ENCODE data around the gene TMOD1. TPM values are rescaled to one million over a fixed set of nuclear protein-coding genes. Genes with fewer than 3 reads are reported as not detected.

The TMOD1 gene
- total RNA-seq, 2 donors from 2014 or later = 3.8 to 5.4 TPM

DNA sequence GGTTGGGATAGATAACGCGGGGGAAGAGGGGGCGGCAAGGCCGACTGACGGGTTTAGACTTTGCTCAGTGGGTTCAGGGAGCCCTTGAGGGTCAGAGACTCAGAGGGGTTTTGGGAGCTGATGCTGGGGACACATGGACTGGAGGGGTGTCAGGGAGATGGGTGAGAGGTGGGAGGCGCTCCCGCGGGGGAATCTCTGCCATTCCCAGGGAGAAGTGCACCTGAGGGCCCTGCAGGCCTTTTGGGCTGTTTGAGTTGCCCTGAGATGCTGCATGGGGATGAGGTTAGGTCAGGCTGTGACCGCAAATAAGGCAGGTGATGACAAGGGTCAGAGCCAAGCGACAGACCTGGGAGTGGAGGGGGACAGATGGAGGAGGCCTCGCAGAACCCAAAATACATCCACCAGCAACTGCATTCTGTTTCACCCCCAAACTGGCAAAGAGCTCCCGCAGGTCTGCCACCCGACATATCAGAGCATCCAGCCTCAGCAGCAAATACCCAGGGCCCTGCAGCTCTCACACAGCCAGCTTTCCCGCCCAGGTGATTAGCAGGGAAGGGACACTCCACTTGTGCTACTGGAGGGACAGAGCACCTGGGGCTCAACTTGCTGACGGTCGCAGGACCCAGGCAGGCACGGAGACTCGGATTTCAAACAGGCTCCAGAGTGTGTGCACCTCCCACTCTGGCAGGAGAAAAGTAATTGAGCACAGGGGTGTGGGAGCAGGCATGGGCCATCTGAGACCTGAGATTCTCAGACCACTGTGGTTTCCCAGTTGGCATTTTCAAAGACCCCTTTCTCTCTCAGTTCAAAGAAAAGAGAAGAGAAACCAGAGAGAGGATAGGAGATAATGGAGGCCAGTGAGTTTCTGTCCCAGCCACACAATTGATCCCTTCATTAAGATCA lies 26.4 kb downstream of the TMOD1 start:
- peaks cover 24% of the 10 kb centered on the region for H3K27me3 Mint-ChIP-seq (ENCODE audit: low read depth)
- no peaks in the 10 kb centered on the region for H3K36me3 Mint-ChIP-seq (ENCODE audit: insufficient read depth in 2 of 2)
- H3K4me1 Mint-ChIP-seq (ENCODE audit: low read depth) = peaks cover 9% of the 10 kb centered on the region
- ATAC-seq (replicated peaks in 1 of 2) = no peak
- no peak for DNase-seq
- H3K27ac Mint-ChIP-seq = no peak overlapping the region
- H3K4me3 Mint-ChIP-seq = no peak overlapping the region
- no peaks in the 10 kb centered on the region for H3K9me3 Mint-ChIP-seq

DNA sequence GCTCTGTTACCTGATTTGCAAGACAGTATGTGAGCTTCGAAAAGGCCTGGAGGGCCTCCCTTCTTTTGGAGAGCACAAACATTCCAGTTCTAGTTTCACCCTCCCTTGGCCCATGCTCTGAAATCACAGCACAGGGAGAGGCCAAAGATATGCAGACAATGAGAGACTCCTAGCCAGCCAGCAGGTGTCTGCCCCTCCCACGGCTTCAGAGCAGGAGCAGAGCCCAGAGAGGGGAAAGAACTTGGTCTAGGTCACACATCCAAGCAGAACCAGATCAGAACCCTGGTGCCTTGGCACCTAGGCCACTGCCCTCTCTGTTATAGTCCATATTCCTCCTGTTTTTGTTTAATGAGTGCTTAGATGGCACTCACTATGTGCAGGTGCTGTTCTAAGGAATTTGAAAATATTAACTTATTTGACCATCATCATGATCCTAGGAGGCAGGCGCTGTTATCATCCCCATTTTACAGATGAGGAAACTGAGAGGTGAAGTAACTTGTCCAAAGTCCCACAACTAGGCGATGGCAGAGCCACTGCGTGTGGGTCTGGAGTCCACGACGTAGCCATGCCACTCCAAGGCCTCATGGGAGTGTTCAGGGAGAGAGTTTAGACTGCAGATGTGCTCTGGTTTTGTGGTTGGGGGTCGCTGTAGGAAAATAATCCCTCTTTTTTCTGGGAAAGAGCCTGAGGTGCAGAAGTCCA lies 27.2 kb downstream of the TMOD1 start:
- DNase-seq (no peak), ATAC-seq (replicated peaks in 1 of 2) (no peak)
- Mint-ChIP-seq H3K9me3 (no peaks in the 10 kb centered on the region), H3K36me3 (ENCODE audit: insufficient read depth in 2 of 2) (no peaks in the 10 kb centered on the region), H3K4me1 (ENCODE audit: low read depth) (peaks cover 9% of the 10 kb centered on the region), H3K27ac (no peak overlapping the region), H3K4me3 (no peak overlapping the region), H3K27me3 (ENCODE audit: low read depth) (peaks cover 24% of the 10 kb centered on the region)

DNA sequence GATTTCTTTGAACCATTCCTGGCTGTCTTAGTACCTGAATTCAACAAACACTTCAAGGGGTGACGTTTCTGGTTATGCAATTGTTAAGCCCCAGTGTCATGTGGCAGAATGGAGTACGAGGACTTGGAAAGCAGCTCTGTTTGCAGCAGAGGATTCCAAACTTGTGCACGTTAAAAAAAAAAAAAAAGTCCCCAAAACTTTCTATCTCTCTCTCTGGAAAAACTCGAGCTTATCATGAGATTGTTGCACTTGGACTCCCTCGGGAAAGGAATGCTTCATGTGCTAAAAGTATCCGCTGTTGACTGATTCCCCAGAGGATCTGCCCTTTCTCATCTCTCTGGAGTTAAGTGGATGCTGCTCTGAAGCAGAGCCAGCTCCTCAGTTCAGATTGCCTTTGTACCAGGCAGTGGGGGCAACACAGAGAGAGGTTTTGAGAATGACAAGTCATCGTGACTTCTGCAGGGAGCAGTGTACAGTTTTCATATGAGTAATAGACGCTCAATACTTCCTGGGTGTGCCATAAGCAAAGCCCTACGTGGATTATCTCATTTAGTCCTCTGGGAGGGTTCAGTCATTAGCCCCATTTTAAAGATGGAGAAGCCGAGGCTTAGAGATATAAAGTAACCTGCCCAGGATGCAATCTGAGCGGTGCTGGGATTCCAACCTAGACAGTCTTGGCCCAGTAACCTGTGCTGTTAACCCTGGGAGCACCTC lies 28.1 kb downstream of the TMOD1 start:
- H3K27me3 Mint-ChIP-seq (ENCODE audit: low read depth) = peaks cover 26% of the 10 kb centered on the region
- H3K4me3 Mint-ChIP-seq = peak overlapping the region in 1 of 2 donors; percentile 52
- H3K27ac Mint-ChIP-seq = peak overlapping the region; percentile 16
- H3K9me3 Mint-ChIP-seq = no peaks in the 10 kb centered on the region
- peak; percentile 97 to 100 for ATAC-seq (replicated peaks in 1 of 2)
- H3K36me3 Mint-ChIP-seq (ENCODE audit: insufficient read depth in 2 of 2) = no peaks in the 10 kb centered on the region
- peaks cover 9% of the 10 kb centered on the region for H3K4me1 Mint-ChIP-seq (ENCODE audit: low read depth)
- peak; percentile 26 to 35 for DNase-seq

DNA sequence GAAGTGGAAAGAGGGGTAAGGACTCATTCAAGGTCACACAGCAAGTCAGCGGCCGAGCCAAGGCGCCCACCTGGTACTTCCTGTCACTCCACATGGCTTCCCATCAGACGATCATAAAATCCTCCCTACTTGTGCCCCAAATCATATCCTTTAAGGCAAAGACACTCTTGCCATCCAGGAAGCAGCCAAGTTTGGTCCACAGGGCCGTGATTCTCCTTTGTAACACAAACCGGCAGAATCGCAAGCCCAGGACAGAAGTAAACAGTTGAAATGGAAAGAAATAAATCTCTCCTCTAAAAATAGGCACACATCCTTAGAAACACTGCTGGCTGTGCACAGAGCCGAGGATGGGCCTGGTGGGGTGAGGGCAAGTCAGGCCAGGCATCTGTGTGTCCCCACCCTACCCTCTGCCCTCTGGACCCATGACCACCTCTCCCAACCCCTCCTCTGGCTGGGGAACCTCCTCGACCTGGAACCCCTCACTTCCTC lies 30.5 kb downstream of the TMOD1 start:
- H3K27ac Mint-ChIP-seq = no peak overlapping the region
- DNase-seq (no peak), ATAC-seq (replicated peaks in 1 of 2) (no peak)
- no peaks in the 10 kb centered on the region for H3K9me3 Mint-ChIP-seq
- peaks cover 9% of the 10 kb centered on the region for H3K4me1 Mint-ChIP-seq (ENCODE audit: low read depth)
- H3K4me3 Mint-ChIP-seq = no peak overlapping the region
- peaks cover 29% of the 10 kb centered on the region for H3K27me3 Mint-ChIP-seq (ENCODE audit: low read depth)
- no peaks in the 10 kb centered on the region for H3K36me3 Mint-ChIP-seq (ENCODE audit: insufficient read depth in 2 of 2)

DNA sequence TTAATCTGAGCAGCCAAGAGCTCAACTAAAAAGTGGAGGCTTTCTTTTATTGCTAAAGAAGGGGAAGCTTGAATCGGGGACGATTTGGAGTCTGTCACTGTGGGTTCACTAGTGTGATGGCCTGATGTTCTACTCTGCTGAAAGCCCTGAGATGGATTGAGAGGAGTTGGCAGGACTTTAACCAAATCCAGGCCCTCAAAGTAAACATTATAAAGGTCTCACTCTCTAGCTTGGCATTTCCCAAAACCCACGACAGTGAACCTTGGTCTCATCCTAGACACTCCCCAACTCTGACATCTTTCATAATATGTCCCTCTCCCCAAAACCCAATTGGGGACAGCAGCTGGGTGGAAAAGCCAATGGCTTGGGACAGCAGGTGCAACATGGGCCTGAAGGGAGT lies 32.7 kb downstream of the TMOD1 start:
- ATAC-seq (replicated peaks in 1 of 2) = no peak
- Mint-ChIP-seq H3K9me3 (no peaks in the 10 kb centered on the region), H3K4me1 (ENCODE audit: low read depth) (peaks cover 9% of the 10 kb centered on the region), H3K27ac (no peak overlapping the region), H3K36me3 (ENCODE audit: insufficient read depth in 2 of 2) (no peaks in the 10 kb centered on the region), H3K4me3 (no peak overlapping the region), H3K27me3 (ENCODE audit: low read depth) (peaks cover 36% of the 10 kb centered on the region)
- DNase-seq = no peak

DNA sequence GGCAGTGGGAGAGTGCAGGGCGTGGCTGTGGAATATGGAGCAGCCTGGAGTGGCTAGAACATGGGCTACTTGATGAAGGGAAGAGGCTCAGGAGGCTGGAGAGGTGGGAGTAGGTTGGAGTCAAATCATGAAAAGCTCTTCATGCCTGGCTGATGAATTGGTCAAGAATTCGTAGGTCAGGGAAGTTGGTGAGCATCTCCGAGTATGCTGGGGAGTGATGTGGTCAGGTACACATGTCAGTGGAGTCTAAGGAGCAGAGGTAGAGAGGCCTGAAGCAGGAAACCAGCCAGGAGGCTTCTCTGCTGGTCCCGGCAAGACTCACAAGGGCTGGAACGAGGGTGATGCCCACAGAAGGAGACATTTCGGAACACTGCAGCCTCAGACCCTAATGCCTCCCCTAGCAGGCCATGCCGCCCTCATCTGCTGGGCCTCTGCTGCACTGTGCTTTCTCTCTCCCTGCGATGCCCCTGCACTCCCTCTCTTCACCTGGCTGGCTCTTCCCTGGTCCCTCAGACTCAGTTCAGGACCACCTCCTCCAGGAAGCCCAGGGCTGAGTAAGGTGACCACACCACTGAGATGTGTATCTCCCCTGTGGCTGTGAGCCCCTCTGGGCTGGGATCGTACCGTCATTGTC lies 33.6 kb downstream of the TMOD1 start:
- Mint-ChIP-seq H3K4me3 (no peak overlapping the region), H3K4me1 (ENCODE audit: low read depth) (peaks cover under 1% of the 10 kb centered on the region), H3K9me3 (no peaks in the 10 kb centered on the region), H3K27me3 (ENCODE audit: low read depth) (peaks cover 31% of the 10 kb centered on the region), H3K36me3 (ENCODE audit: insufficient read depth in 2 of 2) (no peaks in the 10 kb centered on the region), H3K27ac (no peak overlapping the region)
- ATAC-seq (replicated peaks in 1 of 2) = no peak
- DNase-seq = no peak

- H3K9me3 Mint-ChIP-seq = no peaks in the 10 kb centered on the region
- no peak overlapping the region for H3K27ac Mint-ChIP-seq
- DNase-seq (no peak), ATAC-seq (replicated peaks in 1 of 2) (no peak)
- H3K36me3 Mint-ChIP-seq (ENCODE audit: insufficient read depth in 2 of 2) = no peaks in the 10 kb centered on the region
- no peak overlapping the region for H3K4me3 Mint-ChIP-seq
- peaks cover 29% of the 10 kb centered on the region for H3K27me3 Mint-ChIP-seq (ENCODE audit: low read depth)
- no peaks in the 10 kb centered on the region for H3K4me1 Mint-ChIP-seq (ENCODE audit: low read depth)
These were observed 34.3 kb downstream of the TMOD1 start for GRCh38 chr9:97535771-97536170.

DNA sequence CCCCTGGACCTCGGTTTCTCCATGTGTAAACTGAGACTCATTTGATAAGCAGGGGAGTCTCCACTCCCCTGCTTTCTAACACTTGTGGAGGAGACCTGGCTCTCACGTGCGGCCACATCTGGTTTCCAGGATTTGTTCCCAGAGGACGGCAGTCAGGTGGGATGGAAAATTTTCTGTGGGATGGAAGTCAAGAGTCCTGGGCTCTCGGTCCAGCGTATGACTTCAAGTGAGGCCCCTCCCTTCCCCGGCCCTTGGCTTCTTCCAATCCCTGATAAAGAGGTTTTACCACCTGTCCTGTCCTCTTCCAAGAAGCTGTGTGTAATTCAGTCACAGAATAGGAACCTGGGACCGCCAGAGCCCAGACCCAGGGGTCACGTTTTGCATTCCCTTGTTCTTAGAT lies 35.0 kb downstream of the TMOD1 start:
- Mint-ChIP-seq H3K36me3 (ENCODE audit: insufficient read depth in 2 of 2) (no peaks in the 10 kb centered on the region), H3K27ac (no peak overlapping the region), H3K4me3 (no peak overlapping the region), H3K4me1 (ENCODE audit: low read depth) (no peaks in the 10 kb centered on the region), H3K27me3 (ENCODE audit: low read depth) (peaks cover 29% of the 10 kb centered on the region), H3K9me3 (no peaks in the 10 kb centered on the region)
- ATAC-seq (replicated peaks in 1 of 2) = no peak
- no peak for DNase-seq

GRCh38 chr9:97543561-97543960 lies 42.1 kb downstream of the TMOD1 start:
- Mint-ChIP-seq H3K27ac (no peak overlapping the region), H3K4me1 (ENCODE audit: low read depth) (no peaks in the 10 kb centered on the region), H3K4me3 (no peak overlapping the region), H3K27me3 (ENCODE audit: low read depth) (peaks cover 14% of the 10 kb centered on the region), H3K36me3 (ENCODE audit: insufficient read depth in 2 of 2) (no peaks in the 10 kb centered on the region), H3K9me3 (no peaks in the 10 kb centered on the region)
- ATAC-seq (replicated peaks in 1 of 2) (peak in 1 of 2 donors; percentile 67), DNase-seq (no peak)

DNA sequence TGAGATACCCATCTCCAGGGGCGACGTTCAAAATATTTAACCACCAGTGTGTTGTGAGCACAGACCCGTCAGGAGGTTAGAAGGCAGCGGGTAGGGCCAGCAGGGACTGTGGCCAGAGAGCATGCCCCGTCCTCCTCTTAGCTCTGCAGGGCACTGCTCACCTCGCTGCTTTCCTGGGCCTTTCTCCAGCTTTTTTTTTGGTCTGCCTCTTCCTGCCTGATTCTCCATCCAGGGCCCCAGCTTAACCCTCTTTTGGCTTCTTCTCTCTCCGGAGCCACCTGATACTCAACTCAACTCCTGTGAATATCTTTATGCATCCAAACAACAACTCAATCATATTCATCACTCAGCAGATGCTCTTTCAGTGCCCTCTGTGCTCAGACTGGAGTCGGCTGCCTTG lies 44.0 kb downstream of the TMOD1 start:
- Mint-ChIP-seq H3K27ac (no peak overlapping the region), H3K27me3 (ENCODE audit: low read depth) (peaks cover 22% of the 10 kb centered on the region), H3K9me3 (no peaks in the 10 kb centered on the region), H3K4me1 (ENCODE audit: low read depth) (no peaks in the 10 kb centered on the region), H3K36me3 (ENCODE audit: insufficient read depth in 2 of 2) (no peaks in the 10 kb centered on the region), H3K4me3 (no peak overlapping the region)
- ATAC-seq (replicated peaks in 1 of 2) (no peak), DNase-seq (no peak)

DNA sequence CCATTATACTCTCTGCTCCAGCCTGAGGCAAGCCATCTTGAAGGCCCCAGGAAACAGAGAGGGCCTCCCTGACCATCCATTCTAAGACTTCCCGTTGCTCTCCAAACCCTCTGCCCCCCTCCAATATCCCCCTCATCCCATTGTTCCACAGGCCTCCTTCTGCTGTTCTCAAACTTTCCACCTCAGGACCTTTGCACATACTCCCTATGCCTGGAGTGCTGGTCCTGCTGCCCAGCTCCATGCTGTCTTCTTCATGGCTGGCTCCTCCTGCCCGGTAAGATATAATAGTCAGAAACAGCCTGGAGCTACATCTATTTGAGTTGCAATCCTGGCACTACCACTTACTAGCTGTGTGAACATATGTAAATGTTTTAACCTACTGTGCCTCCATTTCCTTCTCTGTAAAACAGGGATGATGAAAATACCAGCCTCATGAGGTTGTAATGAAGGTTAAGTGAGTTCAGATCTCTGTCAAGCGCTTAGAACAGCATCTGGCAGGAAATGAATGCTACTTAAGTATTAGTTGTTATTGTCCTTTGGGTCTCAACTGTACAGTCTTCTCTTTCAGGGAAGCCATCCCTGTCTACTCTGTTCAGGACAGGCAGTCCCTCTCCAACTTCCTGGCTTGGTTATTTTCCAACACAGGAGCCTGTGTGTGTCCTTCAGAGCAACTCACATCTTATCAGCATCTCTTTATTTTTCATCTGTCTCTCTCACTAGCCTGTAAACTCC lies 45.8 kb downstream of the TMOD1 start:
- Mint-ChIP-seq H3K4me3 (no peak overlapping the region), H3K27ac (no peak overlapping the region), H3K27me3 (ENCODE audit: low read depth) (peaks cover 26% of the 10 kb centered on the region), H3K36me3 (ENCODE audit: insufficient read depth in 2 of 2) (no peaks in the 10 kb centered on the region), H3K9me3 (no peaks in the 10 kb centered on the region), H3K4me1 (ENCODE audit: low read depth) (no peaks in the 10 kb centered on the region)
- no peak for DNase-seq
- ATAC-seq (replicated peaks in 1 of 2) = no peak

DNA sequence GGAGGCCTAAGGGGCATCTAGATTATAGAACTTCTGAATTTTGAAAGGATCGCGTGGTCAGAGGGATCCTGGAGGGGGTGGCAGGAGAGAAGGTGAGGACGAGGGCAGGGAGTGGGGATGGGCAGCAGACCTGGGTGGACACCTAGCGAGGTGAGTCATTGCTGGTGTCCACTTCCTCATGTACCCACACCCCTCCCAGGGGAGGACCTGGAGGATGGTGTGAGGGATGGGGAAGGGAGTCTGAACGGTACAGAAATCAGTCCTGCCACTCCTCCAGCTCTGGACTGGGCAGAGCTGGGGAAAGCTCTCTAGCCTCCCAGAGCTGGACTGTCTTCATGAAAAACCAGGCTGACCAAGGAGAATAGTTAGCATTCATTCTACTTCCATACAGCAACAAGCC lies 46.9 kb downstream of the TMOD1 start:
- ATAC-seq (replicated peaks in 1 of 2) = no peak
- Mint-ChIP-seq H3K4me3 (no peak overlapping the region), H3K27ac (no peak overlapping the region), H3K9me3 (no peaks in the 10 kb centered on the region), H3K27me3 (ENCODE audit: low read depth) (peaks cover 31% of the 10 kb centered on the region), H3K4me1 (ENCODE audit: low read depth) (no peaks in the 10 kb centered on the region), H3K36me3 (ENCODE audit: insufficient read depth in 2 of 2) (no peaks in the 10 kb centered on the region)
- DNase-seq = no peak

Measured in activated T-cell treated with anti-CD3 and anti-CD28 coated beads, Interleukin-2, amount 50 U/mL, for 72 hours (primary cell).